HG02973 (cell line): ENCODE results near the gene GMDS.

Source experiments
- ATAC-seq: cut with Tn5 transposase; IDR thresholded peaks from one replicate; pipeline ENCODE4 v1.9.1; 2021; ENCODE audit warnings: moderate library complexity; ENCODE audit not compliant: unreplicated experiment

Gene GMDS

GRCh38 chr6:2181567-2181966 is 63.8 kb downstream of the GMDS start:
- no peak for ATAC-seq

- no peak for ATAC-seq
Measured at GRCh38 chr6:2179950-2180349, 65.5 kb downstream of the GMDS start.

- ATAC-seq = no peak
Measured at GRCh38 chr6:2179241-2179640, 66.2 kb downstream of the GMDS start.

DNA sequence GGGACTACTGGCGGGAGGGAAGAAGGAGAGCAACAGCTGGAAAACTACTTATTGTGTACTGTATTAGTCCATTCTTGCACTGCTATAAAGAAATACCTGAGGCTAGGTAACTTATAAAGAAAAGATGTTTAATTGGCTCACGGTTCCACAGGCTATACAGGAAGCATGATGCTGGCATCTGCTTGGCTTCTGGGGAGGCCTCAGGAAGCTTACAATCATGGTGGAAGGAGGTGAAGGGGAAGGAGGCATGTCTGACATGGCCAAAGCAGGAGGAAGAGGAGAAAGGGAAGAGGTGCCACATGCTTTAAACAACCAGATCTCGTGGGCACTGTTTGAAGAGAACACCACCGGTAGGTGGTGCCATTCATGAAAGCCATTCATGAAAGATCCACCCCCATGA is 67.3 kb downstream of the GMDS start:
- ATAC-seq = no peak

GRCh38 chr6:2175825-2176224 is 69.6 kb downstream of the GMDS start:
- no peak for ATAC-seq

GRCh38 chr6:2173203-2173961 is 72.0 kb downstream of the GMDS start:
- ATAC-seq = no peak

- no peak for ATAC-seq
Measured at GRCh38 chr6:2171728-2172127, 73.7 kb downstream of the GMDS start.

DNA sequence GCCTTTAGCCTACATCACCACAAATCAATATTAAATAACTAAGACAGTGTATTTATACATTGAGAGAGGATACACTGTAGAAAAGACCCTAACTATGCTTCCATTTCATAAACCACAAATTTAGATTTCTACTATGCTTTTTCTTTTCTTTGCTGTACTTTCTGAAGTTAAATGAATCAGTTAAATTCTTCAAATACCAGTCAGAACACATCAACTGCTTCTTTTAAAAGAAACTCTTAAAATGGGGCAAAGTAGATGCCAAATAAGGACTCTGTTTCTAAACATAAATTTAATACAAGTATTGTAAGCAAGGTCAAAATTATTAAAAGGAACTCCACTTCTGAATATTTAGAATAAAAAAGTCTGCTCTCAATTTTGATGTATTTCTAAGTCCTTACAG is 76.9 kb downstream of the GMDS start:
- ATAC-seq = no peak

DNA sequence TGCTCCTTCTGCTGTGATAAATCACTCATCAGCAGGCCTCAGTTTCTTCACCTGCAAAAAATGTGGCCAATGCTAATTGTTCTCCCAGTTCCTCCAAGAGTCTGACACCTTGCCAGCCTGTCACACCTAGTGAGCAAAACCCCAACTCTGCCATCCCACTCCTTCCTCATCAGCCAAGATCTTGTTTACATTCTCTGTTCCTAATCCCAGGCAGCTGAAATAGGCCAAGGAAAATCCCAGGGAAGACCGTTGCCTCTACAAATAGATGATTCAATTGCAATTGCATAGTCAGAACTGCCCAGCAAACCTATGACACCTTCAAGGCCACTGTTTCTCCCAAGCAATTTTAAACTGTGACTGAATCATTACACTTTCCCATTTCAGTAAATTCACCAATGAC is 78.7 kb downstream of the GMDS start:
- ATAC-seq = no peak

- no peak for ATAC-seq
Measured at GRCh38 chr6:2165286-2165685, 80.1 kb downstream of the GMDS start.

DNA sequence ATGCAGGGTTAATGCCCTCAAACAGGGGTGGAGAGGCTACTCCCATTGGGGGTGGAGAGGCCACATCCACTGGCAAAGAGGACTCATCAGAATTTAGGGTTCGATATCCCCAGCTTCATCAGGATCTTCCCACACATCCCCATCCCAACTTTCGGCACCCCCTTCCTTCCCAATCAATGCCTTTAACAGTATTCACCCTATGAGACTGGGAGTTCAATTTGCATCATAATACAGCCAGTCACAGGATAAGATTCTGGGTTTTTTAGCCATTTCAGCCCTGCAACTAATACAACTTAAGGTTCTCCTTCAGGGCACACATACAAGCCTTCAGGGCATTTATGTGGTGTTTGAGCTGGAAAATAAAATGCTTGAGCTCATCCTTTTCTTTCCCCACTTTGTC is 80.9 kb downstream of the GMDS start:
- ATAC-seq = no peak

- ATAC-seq = no peak
Measured at GRCh38 chr6:2162079-2162445, 83.3 kb downstream of the GMDS start.

DNA sequence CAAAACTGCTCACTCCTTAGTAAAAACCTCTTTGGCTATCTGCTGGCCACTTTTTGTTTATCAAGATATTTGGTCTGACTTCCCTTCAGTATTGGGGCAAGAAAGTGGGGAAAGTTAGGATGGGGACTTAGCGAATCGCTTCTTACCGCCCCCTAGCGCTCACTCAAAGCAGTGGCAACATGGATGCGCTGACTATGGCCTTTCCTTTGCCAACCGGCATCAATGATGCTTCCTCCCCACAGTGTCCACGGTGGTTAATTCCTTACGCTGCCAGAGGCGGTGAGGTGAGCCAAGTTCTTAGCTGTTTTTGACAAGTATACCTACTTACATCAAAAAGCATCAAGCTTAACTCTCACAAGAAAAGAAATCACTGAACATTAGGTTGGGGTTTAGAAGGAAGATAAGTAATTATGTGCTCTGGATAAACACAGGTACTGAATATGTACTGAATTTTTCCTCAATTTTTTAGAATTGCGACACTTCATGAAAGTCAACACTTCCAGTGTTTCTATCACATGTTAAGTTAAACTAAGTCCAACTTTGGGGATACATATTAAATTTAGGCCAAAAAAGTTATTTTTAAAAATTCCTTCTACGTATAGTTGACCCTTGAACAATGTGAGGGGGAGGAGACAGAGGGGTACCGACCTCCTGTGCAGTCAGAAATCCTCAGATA is 86.7 kb downstream of the GMDS start:
- no peak for ATAC-seq

DNA sequence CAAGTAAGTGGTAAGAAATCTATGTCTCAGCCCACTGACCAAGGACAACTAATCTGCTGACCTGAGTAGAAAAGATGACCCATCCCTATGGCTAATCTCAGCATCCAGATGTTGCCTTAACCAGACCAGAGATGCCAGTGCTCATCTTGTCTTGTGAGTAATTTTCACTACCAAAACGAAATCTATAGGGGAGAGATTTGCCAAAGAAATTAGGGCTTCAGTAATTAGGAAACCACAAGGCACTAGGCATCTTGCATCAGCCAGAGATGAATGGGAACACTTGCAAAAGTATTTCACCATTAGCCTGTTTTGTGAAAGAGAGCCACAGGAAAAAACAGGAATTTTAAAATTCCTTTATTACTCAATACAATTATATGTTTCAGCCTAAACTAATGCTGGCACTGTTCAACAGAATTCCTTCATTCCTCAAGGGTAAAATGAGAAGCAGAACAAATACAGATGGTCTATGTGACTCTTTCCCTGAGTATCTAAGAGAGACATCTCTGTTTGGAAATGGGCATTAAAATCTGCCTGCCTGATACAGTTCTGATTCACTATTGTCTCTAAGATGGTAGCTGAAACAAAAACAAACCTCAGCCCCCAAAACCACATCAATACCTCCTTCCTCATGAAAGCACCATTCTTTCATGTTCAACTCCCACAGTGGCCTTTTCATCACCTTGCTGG is 87.8 kb downstream of the GMDS start:
- peak; percentile 67 for ATAC-seq

DNA sequence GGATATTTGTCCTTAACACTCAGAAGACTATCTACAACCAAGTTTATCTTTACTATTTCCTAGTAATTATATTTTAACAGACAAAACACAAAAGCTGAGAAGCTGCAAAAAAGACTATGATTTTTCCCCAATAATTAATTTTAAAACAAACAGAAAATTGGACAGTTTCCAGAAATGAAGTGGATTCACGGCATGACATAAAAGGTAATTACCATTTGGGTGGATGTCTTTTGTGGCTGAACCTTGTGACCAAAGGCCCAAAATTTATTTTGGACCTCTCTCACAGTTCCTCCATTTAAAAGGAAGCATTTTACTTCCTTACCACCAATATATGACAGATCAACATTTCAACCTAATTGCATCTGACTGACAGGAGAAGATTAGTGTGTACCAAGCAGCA is 90.2 kb downstream of the GMDS start:
- ATAC-seq = no peak

- no peak for ATAC-seq
Measured at GRCh38 chr6:2149361-2150006, 95.9 kb downstream of the GMDS start.

DNA sequence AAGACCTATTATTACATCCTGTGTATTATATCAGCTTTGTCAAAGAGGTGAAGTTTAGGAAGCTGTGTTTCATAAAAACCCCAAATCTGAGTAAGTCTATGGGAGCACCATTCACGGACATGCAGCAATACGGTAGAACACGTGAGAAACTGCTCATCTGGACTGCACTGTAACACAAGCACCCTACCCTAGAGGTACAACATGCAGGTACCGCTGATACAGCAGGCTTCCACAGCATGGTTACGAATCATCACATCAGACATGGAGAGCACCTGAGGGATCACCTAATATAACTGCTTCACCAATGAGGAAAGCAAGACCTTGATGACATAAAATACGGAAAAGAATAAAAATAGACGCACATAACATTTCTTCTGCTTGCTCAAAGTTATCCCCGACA is 96.7 kb downstream of the GMDS start:
- no peak for ATAC-seq

- no peak for ATAC-seq
Measured at GRCh38 chr6:2147766-2148448, 97.5 kb downstream of the GMDS start.

GRCh38 chr6:2147261-2147660 is 98.1 kb downstream of the GMDS start:
- no peak for ATAC-seq

- ATAC-seq = no peak
Measured at GRCh38 chr6:2144210-2144609, 101.2 kb downstream of the GMDS start.

DNA sequence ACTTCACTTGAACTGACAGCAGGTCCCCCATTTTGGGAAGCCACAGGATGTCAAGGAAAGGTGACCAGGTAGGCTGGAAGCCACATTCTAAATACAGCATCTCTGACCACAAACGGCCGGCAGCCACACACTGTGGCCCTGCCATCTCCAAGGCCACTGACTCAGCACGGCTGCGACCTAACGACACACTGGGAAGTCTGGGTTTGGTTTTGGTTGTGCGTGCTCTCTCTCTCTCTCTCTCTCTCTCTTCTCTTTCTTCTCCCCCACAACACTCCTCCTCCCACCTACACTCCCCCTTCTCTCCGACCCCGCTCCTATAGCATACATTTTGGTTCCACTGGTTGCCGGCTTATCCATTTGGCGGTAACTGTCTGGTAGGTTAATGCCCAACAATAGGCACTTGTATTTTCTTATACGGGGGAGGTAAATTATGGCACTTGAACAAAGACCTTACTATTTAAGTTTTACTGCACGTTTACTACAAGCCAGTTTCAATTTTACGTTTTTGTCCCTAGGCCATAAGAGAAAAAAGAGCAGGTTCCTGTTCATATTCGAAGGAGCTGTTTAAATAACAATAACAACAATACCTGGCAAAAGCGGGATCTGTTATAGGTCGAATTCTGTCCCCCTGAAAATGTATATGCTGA is 103.6 kb downstream of the GMDS start:
- ATAC-seq = no peak
